Jurkat, Clone E6-1 (cell line): ENCODE measurements around the gene SHANK1. TPM values are rescaled to one million over a fixed set of nuclear protein-coding genes. Genes with fewer than 3 reads are reported as not detected.
"Not testable (repeated sequence)": the region's sequence is repeated elsewhere in the genome, so short reads cannot be mapped to it uniquely, and the experiment has no call there.

ENCODE experiments used
- DNase-seq: peaks from one replicate; pipeline ENCODE4 v3.0.0-alpha.2; 2011; ENCODE audit warnings: low read depth, low spot score
- H3K4me3 ChIP-seq: 2 replicates; pipeline ENCODE4 v1.5.1; 2011; ENCODE audit warnings: mild to moderate bottlenecking, low read length, control low read depth, moderate library complexity
- polyA plus RNA-seq: library from polyadenylated mRNA; unstranded; fragments of >200 nt; gene quantifications from one replicate; pipeline ENCODE4 v1.2.1, GENCODE V29; 2012; ENCODE audit warnings: missing spikeins; ENCODE audit not compliant: insufficient read length, insufficient read depth

Gene SHANK1
- 12.6 TPM for polyA plus RNA-seq

DNA sequence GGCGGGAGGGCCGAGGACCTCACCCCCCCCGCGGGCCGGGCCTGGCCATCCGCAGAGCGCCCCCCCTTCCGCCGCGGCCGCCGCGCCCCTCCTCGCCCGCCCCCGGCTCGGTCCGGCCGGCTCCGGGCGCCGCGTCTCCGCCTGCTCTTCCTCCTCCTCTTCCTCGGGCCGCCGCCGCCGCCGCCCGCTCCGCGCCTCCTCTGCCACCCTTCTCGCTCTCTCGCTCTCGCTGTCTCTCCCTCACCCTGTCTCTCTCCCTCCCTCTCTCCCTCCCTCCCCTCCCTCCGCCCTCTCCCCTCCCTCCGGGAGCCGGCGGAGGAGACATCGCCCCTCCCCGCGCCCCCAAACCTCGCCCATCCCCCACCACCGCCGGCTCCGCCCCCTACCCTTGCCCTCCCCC lies at the start of gene SHANK1:
SHANK1 (minus strand) TSS at position 237 of the 400 bp plus-strand sequence. CDS start 2,883 bp downstream, outside the sequence.
- no peak for DNase-seq
- H3K4me3 ChIP-seq, result peak within 1 kb of the TSS; percentile 40

DNA sequence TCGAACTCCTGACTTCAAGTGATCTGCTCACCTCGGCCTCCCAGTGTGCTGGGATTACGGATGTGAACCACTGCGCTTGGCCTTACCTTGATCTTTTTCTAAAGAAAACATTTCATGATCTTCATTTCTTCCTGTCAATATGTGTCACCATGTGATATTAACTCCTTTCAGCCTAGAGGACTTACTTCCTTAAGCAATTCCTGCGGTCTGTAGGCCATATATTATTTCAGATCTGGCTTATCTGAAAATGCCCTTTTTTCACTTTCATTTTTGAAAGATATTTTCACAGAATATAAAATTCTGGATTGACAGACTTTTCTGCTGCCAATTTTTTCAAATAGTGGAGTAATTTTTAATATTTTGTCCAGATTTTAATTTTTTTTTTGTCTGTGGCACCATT lies 48.7 kb upstream of the SHANK1 start:
- no peak overlapping the region for H3K4me3 ChIP-seq
- no peak for DNase-seq

DNA sequence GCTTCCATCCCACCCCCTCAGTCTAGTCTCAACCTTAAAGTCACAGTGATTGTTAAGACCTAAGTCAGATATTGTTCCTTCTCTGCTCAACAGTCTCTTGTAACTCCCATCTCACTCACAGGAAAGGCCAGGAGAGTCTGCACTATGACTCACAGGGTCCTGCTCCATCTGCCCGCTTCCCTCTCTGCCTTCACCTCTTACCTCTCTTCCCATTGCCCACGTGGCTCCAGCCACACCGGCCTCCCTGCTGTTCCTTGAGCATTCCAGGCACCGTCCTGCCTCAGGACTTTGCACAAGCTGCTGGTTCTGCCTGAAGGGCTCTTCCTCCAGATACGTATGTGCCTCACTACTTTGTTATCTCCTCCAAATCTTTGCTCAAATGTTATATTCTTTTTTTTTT lies 47.7 kb upstream of the SHANK1 start:
- H3K4me3 ChIP-seq, DNase-seq: not testable (repeated sequence)

DNA sequence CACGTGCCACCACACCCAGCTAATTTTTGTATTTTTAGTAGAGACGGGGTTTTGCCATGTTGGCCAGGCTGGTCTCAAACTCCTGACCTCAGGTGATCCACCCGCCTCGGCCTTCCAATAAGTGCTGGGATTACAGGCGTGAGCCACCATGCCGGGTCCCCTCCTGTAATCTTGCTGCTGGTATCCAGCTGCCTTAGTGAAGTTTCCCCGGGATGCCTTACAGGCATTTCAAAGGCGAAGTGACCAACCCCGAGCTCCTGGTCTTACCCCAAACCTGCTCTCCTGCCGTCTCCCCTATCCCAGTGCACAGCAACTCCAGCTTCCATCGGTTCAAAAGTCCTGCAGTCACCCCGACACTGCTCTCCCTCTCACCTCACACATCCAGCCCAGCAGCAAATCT lies 47.1 kb upstream of the SHANK1 start:
- not testable (repeated sequence) for DNase-seq, H3K4me3 ChIP-seq

DNA sequence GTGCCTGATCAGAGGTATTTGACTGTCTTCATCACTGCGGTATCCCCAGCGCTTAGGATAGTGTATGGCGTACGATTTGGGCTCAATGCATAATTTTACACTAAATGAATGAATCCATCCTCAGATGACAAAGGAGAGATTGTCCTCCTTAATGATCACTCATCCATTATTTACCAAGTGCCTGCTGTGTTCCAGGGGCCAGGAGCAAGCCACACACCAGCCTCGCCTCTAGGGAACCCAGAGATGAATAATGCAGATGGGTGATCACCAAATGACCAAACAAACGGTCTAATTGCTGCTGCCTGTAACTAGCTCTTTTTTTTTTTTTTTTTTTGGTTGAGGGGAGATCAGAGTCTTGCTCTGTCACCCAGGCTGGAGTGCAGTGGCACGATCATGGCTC lies 44.8 kb upstream of the SHANK1 start:
- no peak overlapping the region for H3K4me3 ChIP-seq
- DNase-seq, result no peak

DNA sequence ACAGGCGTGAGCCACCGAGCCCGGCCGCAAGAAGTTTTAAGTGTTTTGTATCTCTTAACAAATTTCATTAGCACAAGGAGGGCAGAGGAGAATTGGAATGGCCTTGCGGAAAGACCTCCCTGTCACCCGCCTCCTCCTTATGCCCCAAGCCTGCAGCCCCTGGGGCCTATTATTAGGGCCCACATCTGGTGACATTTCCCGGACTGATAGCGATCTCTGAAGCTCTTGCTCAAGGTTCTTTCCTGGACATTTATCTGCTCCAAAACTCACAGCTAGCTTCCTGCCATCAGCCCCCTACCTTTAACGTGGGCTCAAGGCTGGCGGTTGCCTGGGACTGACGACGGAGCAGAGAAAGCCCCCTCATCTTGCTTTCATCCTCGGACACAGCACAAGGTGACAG lies 43.9 kb upstream of the SHANK1 start:
- not testable (repeated sequence) for H3K4me3 ChIP-seq, DNase-seq

DNA sequence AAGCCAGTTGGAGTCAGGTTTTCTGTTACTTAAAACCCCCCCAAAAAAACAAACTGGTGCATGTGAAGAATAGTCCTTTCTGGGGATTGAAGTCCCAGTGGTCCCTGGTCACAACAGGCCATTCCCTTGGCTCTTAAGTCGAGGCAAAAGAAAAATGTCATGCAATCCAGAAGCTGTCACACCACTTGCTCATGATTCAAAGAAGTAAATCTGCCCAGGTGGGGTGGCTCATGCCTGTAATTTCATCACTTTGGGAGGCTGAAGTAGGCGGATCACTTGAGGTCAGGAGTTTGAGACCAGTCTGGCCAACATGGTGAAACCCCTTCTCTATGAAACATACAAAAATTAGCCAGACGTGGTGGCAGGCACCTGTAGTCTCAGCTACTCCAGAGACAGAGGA lies 41.9 kb upstream of the SHANK1 start:
- not testable (repeated sequence) for DNase-seq

DNA sequence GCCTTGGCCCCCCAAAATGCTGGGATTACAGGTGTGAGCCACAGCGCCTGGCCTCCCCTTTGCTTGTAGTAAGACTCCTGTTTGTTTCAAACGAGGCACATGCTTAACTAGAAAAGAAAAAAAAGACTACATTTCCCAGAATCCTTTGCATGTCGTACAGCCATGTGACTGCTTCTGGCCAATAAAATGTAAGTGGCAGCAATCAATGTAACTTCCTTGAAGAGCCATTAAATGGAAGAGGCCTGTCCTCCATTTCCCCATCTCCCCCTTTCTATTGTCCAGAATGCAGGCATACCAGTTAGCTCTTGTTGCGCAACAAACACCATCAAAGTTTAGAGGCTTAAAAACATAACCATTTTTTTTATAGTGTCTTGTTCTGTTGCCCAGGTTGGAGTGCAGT lies 40.3 kb upstream of the SHANK1 start:
- H3K4me3 ChIP-seq, result no peak overlapping the region
- DNase-seq, result peak; percentile 68

More for the DNA sequence above, 41.9 kb upstream of the SHANK1 start:
- not testable (repeated sequence) for H3K4me3 ChIP-seq

DNA sequence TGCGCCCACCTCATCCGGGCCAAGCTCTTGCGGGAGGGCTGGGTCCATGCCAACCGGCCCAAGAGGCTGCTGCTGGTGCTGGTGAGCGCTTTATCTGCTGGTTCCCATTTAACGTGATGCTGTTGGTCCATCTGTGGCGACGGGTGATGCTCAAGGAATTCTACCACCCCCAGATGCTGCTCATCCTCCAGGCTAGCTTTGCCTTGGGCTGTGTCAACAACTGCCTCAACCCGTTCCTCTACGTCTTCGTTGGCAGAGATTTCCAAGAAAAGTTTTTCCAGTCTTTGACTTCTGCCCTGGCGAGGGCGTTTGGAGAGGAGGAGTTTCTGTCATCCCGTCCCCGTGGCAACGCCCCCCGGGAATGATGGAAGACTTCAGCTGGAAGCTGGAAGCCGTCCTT lies 39.5 kb upstream of the SHANK1 start:
- not testable (repeated sequence) for H3K4me3 ChIP-seq, DNase-seq

DNA sequence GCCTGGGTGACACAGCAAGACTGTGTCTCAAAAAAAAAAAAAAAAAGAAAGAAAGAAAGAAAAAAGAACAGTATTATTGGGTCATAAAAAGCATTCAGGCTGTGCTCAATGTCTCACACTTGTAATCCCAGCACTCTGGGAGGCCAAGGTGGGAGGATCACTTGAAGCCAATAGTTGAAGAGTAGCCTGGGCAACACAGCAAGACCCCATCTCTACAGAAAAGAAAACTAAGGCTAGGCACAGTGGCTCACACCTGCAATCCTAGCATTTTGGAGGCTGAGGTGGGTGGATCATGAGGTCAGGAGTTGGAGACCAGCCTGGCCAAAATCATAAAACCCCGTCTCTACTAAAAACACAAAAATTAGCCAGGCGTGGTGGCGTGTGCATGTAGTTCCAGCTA lies 38.0 kb upstream of the SHANK1 start:
- H3K4me3 ChIP-seq, DNase-seq: not testable (repeated sequence)

DNA sequence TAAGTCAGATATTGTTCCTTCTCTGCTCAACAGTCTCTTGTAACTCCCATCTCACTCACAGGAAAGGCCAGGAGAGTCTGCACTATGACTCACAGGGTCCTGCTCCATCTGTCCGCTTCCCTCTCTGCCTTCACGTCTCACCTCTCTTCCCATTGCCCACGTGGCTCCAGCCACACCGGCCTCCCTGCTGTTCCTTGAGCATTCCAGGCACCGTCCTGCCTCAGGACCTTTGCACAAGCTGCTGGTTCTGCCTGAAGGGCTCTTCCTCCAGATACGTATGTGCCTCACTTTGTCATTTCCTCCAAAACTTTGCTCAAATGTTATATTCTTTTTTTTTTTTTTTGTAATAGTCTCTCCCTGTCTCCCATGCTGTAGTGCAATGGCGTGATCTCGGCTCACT lies 36.6 kb upstream of the SHANK1 start:
- H3K4me3 ChIP-seq, DNase-seq: not testable (repeated sequence)

DNA sequence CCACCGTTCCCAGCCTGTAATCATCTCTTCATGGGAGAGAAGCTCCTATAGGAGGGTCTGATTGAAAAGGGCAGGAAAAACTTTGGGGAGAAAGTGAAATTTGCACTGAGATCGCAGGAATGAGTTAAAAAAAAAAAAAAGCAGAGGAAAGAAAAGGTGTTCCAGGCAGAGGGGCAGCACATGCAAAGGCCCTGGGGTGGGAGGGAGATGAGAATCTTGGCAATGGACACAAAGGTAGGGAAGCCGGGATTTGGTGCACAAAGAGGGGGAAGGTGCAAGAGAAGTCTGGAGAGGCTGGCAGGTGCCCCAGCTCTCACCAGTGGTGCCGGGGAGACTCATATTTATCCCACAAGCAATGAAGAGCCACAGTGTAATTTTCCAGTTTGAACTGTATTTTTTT lies 34.3 kb upstream of the SHANK1 start:
- no peak for DNase-seq
- no peak overlapping the region for H3K4me3 ChIP-seq

DNA sequence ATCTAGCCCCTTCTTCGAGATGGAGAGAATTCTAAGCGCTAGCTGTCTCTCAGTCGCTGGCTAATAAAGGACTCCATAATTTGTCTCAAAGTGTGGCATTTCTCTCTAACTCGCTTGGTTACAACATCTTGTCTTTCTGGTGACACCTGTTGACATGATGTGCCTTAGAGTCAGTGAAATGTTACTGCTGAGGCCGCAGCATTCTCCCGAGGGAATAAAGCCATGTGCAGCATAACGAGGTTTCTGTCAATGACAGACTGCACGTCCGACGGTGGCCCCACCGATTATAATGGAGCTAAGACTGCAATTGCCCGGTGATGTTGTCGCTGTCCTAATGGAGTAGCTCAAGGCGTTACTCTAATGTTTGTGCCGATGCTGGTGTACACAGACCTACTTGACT lies 30.4 kb upstream of the SHANK1 start:
- DNase-seq, result no peak
- H3K4me3 ChIP-seq, result no peak overlapping the region

DNA sequence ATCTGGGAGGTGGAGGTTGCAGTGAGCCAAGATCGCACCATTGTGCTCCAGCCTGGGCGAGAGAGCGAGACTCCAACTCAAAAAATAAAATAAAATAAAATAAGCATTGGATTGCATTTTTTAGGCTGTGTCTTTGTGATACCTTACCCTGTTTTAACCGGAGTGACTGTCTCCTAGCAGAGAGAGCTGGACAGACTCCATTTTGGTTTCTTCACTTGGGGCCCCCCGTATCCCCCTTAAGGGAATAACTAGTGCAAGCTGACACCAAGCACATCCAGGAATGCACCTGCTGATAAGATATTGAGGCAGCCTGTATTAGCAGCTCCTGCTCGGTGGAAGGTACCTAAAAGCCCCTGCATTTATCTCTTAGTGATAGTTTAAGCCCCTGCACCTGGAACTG lies 29.9 kb upstream of the SHANK1 start:
- DNase-seq, result no peak
- no peak overlapping the region for H3K4me3 ChIP-seq

DNA sequence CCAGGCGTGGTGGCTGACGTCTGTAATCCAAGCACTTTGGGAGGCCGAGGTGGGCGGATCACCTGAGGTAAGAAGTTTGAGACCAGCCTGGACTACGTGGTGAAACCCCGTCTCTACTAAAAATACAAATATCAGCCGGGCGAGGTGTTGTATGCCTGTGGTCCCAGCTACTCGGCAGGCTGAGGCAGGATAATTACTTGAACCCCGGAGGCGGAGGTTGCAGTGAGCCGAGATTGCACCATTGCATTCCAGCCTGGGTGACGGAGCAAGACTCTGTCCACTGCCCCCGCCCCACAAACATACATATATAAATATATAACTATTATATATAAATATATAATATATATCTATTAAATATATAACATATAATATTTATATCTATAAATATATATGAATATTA lies 27.5 kb upstream of the SHANK1 start:
- not testable (repeated sequence) for H3K4me3 ChIP-seq, DNase-seq

DNA sequence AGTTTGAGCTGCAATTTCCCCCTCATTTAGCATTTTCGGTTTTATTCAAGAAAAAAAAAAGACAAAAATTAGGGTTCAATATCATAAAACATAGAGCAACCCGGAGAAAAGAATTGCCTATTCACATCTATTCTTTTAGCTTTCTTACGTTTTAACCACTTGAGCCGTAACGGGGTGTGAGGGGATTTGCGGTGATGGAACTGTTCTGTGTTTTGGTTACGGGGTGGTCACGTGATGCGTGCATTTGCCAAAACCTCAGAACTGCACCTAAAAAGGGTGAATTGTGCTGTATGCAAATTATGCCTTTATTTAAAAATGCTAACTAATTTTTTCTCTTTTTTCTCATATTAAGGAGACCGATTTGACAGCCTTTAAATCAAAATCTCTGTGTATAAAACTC lies 25.6 kb upstream of the SHANK1 start:
- DNase-seq, result peak; percentile 66
- peak overlapping the region; percentile 31 for H3K4me3 ChIP-seq

DNA sequence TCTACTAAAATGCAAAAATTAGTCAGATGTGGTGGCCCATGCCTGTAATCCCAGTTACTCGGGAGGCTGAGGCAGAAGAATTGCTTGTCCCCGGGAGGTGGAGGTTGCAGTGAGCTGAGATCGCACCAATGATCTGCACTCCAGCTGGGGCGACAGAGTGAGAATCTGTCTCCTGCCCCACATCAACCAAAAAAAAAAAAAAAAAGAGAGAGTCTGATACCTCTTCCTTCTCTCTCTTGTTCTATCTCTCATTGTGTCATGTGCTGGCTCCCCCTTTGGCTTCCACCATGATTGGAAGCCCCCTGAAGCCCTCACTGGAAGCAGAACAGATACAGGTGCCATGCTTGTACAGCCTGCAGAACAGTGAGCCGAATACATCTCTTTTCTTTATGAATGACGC lies 23.9 kb upstream of the SHANK1 start:
- no peak for DNase-seq
- H3K4me3 ChIP-seq, result no peak overlapping the region

DNA sequence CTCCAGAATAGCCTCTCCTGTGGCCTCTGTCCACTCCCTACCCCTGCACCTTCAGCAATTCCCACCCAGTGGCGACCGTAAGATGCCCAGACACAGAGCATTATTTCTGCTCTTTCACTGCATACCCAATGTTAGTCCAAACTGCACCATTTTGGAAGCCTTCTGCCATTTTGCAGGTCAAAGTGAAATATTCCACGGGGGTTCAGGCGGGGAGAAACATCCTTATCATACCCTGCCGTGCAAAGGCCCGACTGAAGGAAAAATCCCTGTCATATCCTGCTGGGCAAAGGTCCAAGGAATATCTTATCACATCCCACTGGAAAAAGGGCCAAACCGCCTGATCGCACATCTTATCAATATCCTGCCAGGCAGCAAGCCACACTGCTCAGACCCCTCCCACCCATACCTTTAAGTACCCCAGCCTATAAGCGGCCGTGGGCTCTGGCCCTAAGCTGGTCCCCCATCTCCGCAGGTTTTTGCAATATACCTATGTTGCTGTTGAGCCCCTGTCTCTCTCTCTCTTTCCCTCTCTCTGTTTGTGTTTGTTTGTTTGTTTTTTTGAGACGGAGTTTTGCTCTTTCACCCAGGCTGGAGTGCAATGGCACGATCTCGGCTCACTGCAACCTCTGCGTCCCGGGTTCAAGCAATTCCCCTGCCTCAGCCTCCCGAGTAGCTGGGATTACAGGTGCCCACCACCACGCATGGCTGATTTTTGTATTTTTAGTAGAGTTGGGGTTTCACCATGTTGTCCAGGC lies 21.8 kb upstream of the SHANK1 start:
- H3K4me3 ChIP-seq, result no peak overlapping the region
- no peak for DNase-seq

DNA sequence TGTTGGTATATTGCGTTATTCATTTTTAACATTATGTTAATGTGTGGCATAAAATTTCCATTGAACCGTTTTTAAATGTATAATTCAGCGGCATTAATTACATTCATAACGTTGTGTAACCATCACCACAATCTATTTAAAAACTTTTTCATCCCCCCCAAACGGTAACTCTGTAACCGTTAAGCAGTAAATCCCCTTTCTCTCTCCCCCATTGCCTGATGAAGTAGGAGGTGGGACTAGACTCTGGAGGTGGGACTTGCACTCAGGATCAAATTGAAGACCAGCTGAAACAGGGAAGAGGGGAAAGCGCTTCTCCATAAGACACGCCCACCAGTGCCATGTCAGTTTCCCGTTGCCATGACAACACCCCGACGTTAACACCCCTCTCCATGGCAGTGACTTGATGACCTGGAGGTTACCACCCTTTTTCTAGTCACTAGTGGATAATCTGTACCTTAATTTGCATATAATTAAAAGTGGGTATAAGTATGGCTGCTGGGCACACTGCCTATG lies 20.4 kb upstream of the SHANK1 start:
- DNase-seq, result no peak
- no peak overlapping the region for H3K4me3 ChIP-seq

DNA sequence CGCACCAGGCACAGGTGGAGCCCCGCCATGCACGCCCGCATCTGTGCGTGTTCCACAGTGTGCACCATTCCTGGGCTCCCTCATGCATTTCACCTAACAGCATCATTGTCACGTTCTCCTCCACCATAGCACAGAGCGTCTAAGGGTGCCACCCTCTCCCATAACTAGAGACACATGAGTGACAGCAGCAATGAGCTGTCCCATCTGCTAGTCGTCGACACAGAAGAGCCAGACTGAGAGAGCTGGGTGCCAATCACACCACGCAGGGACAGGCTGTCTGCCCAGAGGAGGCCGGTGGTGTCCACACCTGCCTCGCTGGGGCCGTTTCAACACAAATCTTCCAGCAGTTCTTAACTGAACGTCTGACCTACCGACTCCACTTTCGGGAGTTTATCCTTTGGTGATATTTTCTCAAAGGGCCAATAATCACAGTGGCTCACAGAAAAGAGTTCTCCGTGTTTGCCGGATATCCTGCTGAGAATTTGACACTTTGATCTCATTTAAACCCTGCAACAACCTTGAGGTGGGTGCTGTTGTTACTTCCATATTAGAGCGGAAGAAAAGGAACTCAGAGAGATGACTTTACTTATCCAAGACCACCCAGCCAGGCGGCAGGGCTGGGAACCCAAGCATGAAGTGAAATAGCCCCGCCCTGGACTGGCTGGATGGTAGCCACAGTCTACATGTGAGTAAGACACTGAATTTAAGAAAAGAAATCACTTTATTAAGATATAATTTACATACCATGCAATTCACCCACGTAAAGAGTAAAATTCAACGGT lies 19.7 kb upstream of the SHANK1 start:
- H3K4me3 ChIP-seq, result no peak overlapping the region
- DNase-seq, result no peak
